IMR-90 (cell line): ENCODE measurements around the gene ZNF35. TPM values are rescaled to one million over a fixed set of nuclear protein-coding genes. Genes with fewer than 3 reads are reported as not detected.

Source experiments
- ATAC-seq: fragments of 200-7000 bp; cut with Tn5 transposase; 2 replicates; pipeline ENCODE4 v1.9.1; 2020; ENCODE audit warnings: low read depth, mild to moderate bottlenecking, moderate library complexity
- BruUV-seq: library from RNA; stranded (reverse); fragments of 400-500 nt; replicated peaks from 2 replicates; lab custom pipeline; 2021; lab: Mats Ljungman, UMichigan
- CTCF ChIA-PET: fragments of 300-600 bp; formaldehyde crosslinking; extraction: SDS; loops from one replicate; lab custom pipeline; 2021; ENCODE audit warnings: antibody characterized with exemption; lab: Yijun Ruan, JAX
- POLR2A ChIA-PET: fragments of 300-600 bp; sonication (Branson Sonifier 250); formaldehyde crosslinking; loops from one replicate; lab custom pipeline; 2022; ENCODE audit warnings: antibody characterized with exemption; ENCODE audit not compliant: unreplicated experiment; lab: Charles Lee
- DNase-seq: peaks from one replicate; pipeline ENCODE4 v3.0.0; 2013
- H2AFZ ChIP-seq: replicated peaks from 2 replicates; pipeline ENCODE3; 2013; ENCODE audit warnings: low read length, mild to moderate bottlenecking; ENCODE audit not compliant: poor library complexity
- H2AK5ac ChIP-seq: 2 replicates; pipeline ENCODE4 v1.6.1; 2013; ENCODE audit warnings: low read depth, low read length, inconsistent platforms
- H2AK9ac ChIP-seq: replicated peaks from 2 replicates; pipeline ENCODE3; 2013; ENCODE audit warnings: mild to moderate bottlenecking, low read depth, low read length, moderate library complexity; ENCODE audit not compliant: poor library complexity
- H2BK120ac ChIP-seq: 2 replicates; pipeline ENCODE4 v1.6.1; 2013; ENCODE audit warnings: low read depth, low read length, inconsistent platforms
- H2BK15ac ChIP-seq: 3 replicates; pipeline ENCODE4 v1.6.1; 2013; ENCODE audit warnings: low read depth, low read length, inconsistent platforms
- H2BK20ac ChIP-seq: 2 replicates; pipeline ENCODE4 v1.6.1; 2013; ENCODE audit warnings: low read depth, mild to moderate bottlenecking, inconsistent platforms, low read length, moderate library complexity
- H2BK5ac ChIP-seq: 2 replicates; pipeline ENCODE4 v1.6.1; 2013; ENCODE audit warnings: mild to moderate bottlenecking, low read depth, low read length, inconsistent platforms; ENCODE audit not compliant: poor library complexity, severe bottlenecking
- H3K14ac ChIP-seq: replicated peaks from 2 replicates; pipeline ENCODE4 v1.6.1; 2013; ENCODE audit warnings: low read depth, low read length, inconsistent platforms
- H3K18ac ChIP-seq: 2 replicates; pipeline ENCODE4 v1.6.1; 2013; ENCODE audit warnings: low read depth, low read length, control low read depth
- H3K23ac ChIP-seq: 2 replicates; pipeline ENCODE4 v1.6.1; 2013; ENCODE audit warnings: low read depth, low read length, inconsistent platforms
- H3K27ac ChIP-seq: 2 replicates; pipeline ENCODE4 v1.5.1; 2013; ENCODE audit warnings: mild to moderate bottlenecking, control low read depth, low read length; ENCODE audit not compliant: insufficient read depth
- H3K27me3 ChIP-seq: 2 replicates; pipeline ENCODE4 v1.6.1; 2013; ENCODE audit warnings: low read length; ENCODE audit not compliant: control insufficient read depth, insufficient read depth
- H3K36me3 ChIP-seq: 2 replicates; pipeline ENCODE4 v1.6.1; 2013; ENCODE audit warnings: low read length, mixed read lengths; ENCODE audit not compliant: control insufficient read depth, insufficient read depth
- H3K4ac ChIP-seq: 2 replicates; pipeline ENCODE4 v1.6.1; 2013; ENCODE audit warnings: low read depth, low read length, inconsistent platforms
- H3K4me1 ChIP-seq: 2 replicates; pipeline ENCODE4 v1.6.1; 2013; ENCODE audit warnings: low read length, mixed read lengths; ENCODE audit not compliant: control insufficient read depth, insufficient read depth
- H3K4me2 ChIP-seq: 2 replicates; pipeline ENCODE4 v1.6.1; 2013; ENCODE audit warnings: low read depth, mild to moderate bottlenecking, control low read depth, low read length, moderate library complexity
- H3K4me3 ChIP-seq: 2 replicates; pipeline ENCODE4 v1.5.1; 2013; ENCODE audit warnings: low read depth, mild to moderate bottlenecking, control low read depth, low read length, moderate library complexity; ENCODE audit not compliant: insufficient read depth
- H3K56ac ChIP-seq: 2 replicates; pipeline ENCODE4 v1.6.1; 2013; ENCODE audit warnings: low read length, inconsistent platforms; ENCODE audit not compliant: insufficient read depth; ENCODE audit errors: extremely low read depth
- H3K79me1 ChIP-seq, 2 experiments: 2 replicates each; pipeline ENCODE4 v1.6.1; 2013; ENCODE audit warnings: low read length in 2 of 2, inconsistent platforms in 1 of 2, low read depth in 1 of 2
- H3K9ac ChIP-seq: 2 replicates; pipeline ENCODE4 v1.6.1; 2013; ENCODE audit warnings: low read depth, low read length, control low read depth
- H3K9me1 ChIP-seq: 2 replicates; pipeline ENCODE4 v1.6.1; 2013; ENCODE audit warnings: low read length, inconsistent platforms; ENCODE audit not compliant: insufficient read depth
- H3K9me3 ChIP-seq: 2 replicates; pipeline ENCODE4 v1.6.1; 2013; ENCODE audit warnings: low read length; ENCODE audit not compliant: control insufficient read depth, insufficient read depth
- H4K20me1 ChIP-seq: 2 replicates; pipeline ENCODE4 v1.6.1; 2013; ENCODE audit warnings: low read length, inconsistent platforms; ENCODE audit not compliant: insufficient read depth
- H4K5ac ChIP-seq: 2 replicates; pipeline ENCODE4 v1.6.1; 2013; ENCODE audit warnings: mild to moderate bottlenecking, low read depth, low read length, control low read depth
- H4K8ac ChIP-seq, 2 experiments: 2 replicates each; pipeline ENCODE4 v1.6.1; 2013; ENCODE audit warnings: low read depth in 2 of 2, low read length in 2 of 2, control low read depth in 1 of 2, inconsistent platforms in 1 of 2
- H4K91ac ChIP-seq: 2 replicates; pipeline ENCODE4 v1.6.1; 2013; ENCODE audit warnings: low read depth, low read length, inconsistent platforms; ENCODE audit not compliant: insufficient read depth
- BHLHE40 ChIP-seq: fragments of 150-350 bp; IDR thresholded peaks from 2 replicates; pipeline ENCODE4 v1.6.1; 2016; ENCODE audit warnings: mild to moderate bottlenecking, low read depth, low read length
- CEBPB ChIP-seq: IDR thresholded peaks from 2 replicates; pipeline ENCODE4 v1.6.1; 2012; ENCODE audit warnings: low read depth, low read length, improper control_type of control experiment
- CHD1 ChIP-seq: IDR thresholded peaks from 2 replicates; pipeline ENCODE4 v1.6.1; 2012; ENCODE audit warnings: low read depth, low read length, improper control_type of control experiment
- ELK1 ChIP-seq: fragments of 150-350 bp; IDR thresholded peaks from 2 replicates; pipeline ENCODE4 v1.6.1; 2016; ENCODE audit warnings: low read depth, mild to moderate bottlenecking, low read length, moderate library complexity, borderline replicate concordance
- FOS ChIP-seq: fragments of 150-350 bp; IDR thresholded peaks from 2 replicates; pipeline ENCODE4 v1.6.1; 2016; ENCODE audit warnings: low read depth, low read length
- MAFK ChIP-seq: IDR thresholded peaks from 2 replicates; pipeline ENCODE4 v1.6.1; 2012; ENCODE audit warnings: low read depth, low read length, improper control_type of control experiment
- MAZ ChIP-seq: IDR thresholded peaks from 2 replicates; pipeline ENCODE4 v1.6.1; 2012; ENCODE audit warnings: low read depth, mild to moderate bottlenecking, low read length, improper control_type of control experiment, moderate library complexity, borderline replicate concordance
- MXI1 ChIP-seq: IDR thresholded peaks from 2 replicates; pipeline ENCODE4 v1.6.1; 2012; ENCODE audit warnings: low read depth, mild to moderate bottlenecking, low read length, moderate library complexity, borderline replicate concordance
- NFE2L2 ChIP-seq: fragments of 150-350 bp; IDR thresholded peaks from 2 replicates; pipeline ENCODE4 v1.6.1; 2016; ENCODE audit warnings: low read depth, mild to moderate bottlenecking, low read length
- POLR2A ChIP-seq: IDR thresholded peaks from 2 replicates; pipeline ENCODE4 v1.6.1; 2012; ENCODE audit warnings: mild to moderate bottlenecking, low read depth, low read length
- RAD21 ChIP-seq: IDR thresholded peaks from 2 replicates; pipeline ENCODE4 v1.6.1; 2012; ENCODE audit warnings: low read length, improper control_type of control experiment
- RCOR1 ChIP-seq: IDR thresholded peaks from 2 replicates; pipeline ENCODE4 v1.6.1; 2012; ENCODE audit warnings: mild to moderate bottlenecking, low read length, improper control_type of control experiment; ENCODE audit not compliant: insufficient replicate concordance
- RFX5 ChIP-seq: IDR thresholded peaks from 2 replicates; pipeline ENCODE4 v1.8.0; 2012; ENCODE audit warnings: low read depth, mild to moderate bottlenecking, low read length, moderate library complexity
- SMC3 ChIP-seq: fragments of 150-350 bp; IDR thresholded peaks from 2 replicates; pipeline ENCODE4 v1.6.1; 2016; ENCODE audit warnings: low read depth, mild to moderate bottlenecking, antibody characterized with exemption, low read length, moderate library complexity
- WGBS, 2 experiments: methylation state at CpG; one replicate each; pipeline versions ENCODE4 v1.1.5 to v1.1.7; 2013; ENCODE audit warnings: missing lambda C conversion rate in 2 of 2; ENCODE audit not compliant: insufficient read length in 1 of 2; ENCODE audit errors: extremely low coverage in 2 of 2; 5-methylcytosine and 5-hydroxymethylcytosine counted together
- dilution Hi-C: fragments of 300-500 bp; cut with HindIII; formaldehyde crosslinking; loops from one replicate; pipeline ENCODE4 v1.14.3; 2018; ENCODE audit warnings: low sequenced_read_pairs; ENCODE audit not compliant: unreplicated experiment
- in situ Hi-C: fragments of 300-500 bp; cut with MboI; formaldehyde crosslinking; loops from 3 replicates; pipeline ENCODE4 v1.14.3; 2019; ENCODE audit warnings: low sequenced_read_pairs, inconsistent platforms, mixed read lengths
- intact Hi-C: fragments of 100-400 bp; cut with micrococcal nuclease; formaldehyde crosslinking; loops from 2 replicates; pipeline ENCODE4 v1.10.0; 2022
- polyA plus RNA-seq, 3 experiments: library from polyadenylated mRNA; depleted of rRNA; stranded (reverse); fragments of >200 nt; gene quantifications; 2 replicates each; pipeline ENCODE4 v1.2.3, GENCODE V29; 2012; ENCODE audit warnings: low replicate concordance in 1 of 3
- total RNA-seq: library from RNA; depleted of rRNA; stranded (reverse); fragments of >200 nt; gene quantifications from 2 replicates; pipeline ENCODE4 v1.2.3, GENCODE V29; 2012
- TF ChIP-seq, protein P1 (sequence below): conservative IDR thresholded peaks from 2 replicates; pipeline ENCODE4 v1.5.1; 2012; ENCODE audit warnings: mild to moderate bottlenecking, low read depth, low read length, improper control_type of control experiment
- TF ChIP-seq, protein P2 (sequence below): fragments of 150-350 bp; IDR thresholded peaks from 2 replicates; pipeline ENCODE4 v1.6.1; 2017; ENCODE audit warnings: mild to moderate bottlenecking, antibody characterized with exemption, low read length, low read depth

The ZNF35 gene
- total and polyA plus RNA-seq, 2 of the 4 experiments (the other 2 are of a cell fraction): 3.8 to 19.5 TPM

DNA sequence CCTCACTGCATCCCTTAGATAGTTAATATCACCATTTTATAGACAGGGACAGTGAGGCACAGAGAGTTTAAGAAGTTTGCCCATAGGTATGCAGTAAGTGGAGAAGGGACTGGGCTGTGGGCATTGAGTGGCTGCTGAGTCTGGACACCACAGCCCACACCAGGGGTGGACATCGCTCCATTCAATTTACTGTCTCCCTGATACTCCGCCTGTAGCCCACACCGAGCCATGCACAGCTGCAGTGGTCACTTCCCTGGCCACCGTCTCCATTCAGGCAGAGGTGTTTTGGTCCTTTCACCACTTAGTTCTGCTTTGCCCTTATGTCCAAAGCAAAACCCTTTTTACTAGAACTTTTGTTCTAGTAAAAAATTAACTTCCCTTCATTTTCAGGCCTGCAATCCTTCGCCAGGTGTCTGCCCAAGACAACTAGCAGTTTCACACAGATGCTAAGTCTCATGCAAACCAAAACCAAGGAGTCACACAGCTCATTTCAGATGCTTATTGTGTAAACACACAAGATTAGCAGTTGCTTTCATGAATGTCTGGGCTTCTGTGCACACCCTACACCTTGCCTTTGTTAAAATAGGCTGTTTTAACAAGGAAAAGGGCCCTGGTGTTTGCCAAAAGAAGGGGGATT is 30.1 kb downstream of the ZNF35 start:
- Histone ChIP-seq H2AK9ac (no peak overlapping the region), H4K8ac (no peak overlapping the region), H2BK120ac (no peak overlapping the region), H2AFZ (no peak overlapping the region), H3K14ac (no peak overlapping the region), H3K9me3 (peaks cover 10% of the 10 kb centered on the region), H4K5ac (no peak overlapping the region), H3K56ac (no peak overlapping the region), H3K4me1 (no peaks in the 10 kb centered on the region), H3K18ac (no peak overlapping the region), H4K20me1 (no peaks in the 10 kb centered on the region), H3K36me3 (peaks cover 1% of the 10 kb centered on the region; the same call in 1 of the 2 replicates), H3K79me1 (no peaks in the 10 kb centered on the region; a peak in 1 of 4 replicates), H3K9me1 (no peaks in the 10 kb centered on the region), H3K9ac (no peak overlapping the region), H3K23ac (no peak overlapping the region), H2AK5ac (no peak overlapping the region), H2BK20ac (no peak overlapping the region), H3K4ac (no peak overlapping the region), H3K27me3 (no peaks in the 10 kb centered on the region), H3K4me3 (no peak overlapping the region), H4K91ac (no peak overlapping the region), H3K4me2 (no peak overlapping the region), H2BK5ac (no peak overlapping the region), H2BK15ac (no peak overlapping the region), H3K27ac (no peak overlapping the region)
- intact Hi-C loops: no loop called here
- dilution Hi-C loops: no loop called here
- in situ Hi-C loops: no loop called here
- BruUV-seq: no TSS peak
- WGBS, 2 experiments: 89% methylated on average over 3 of the region's 5 CpGs; no CpG with 5 or more reads in 1 of the 2 experiments
- no peak for ATAC-seq
- no peak for DNase-seq
- no peak for TF ChIP-seq CHD1
- no peak for TF ChIP-seq RCOR1
- no peak for TF ChIP-seq CEBPB
- no peak for TF ChIP-seq MAFK
- no peak for TF ChIP-seq ELK1
- TF ChIP-seq, protein P1, sequence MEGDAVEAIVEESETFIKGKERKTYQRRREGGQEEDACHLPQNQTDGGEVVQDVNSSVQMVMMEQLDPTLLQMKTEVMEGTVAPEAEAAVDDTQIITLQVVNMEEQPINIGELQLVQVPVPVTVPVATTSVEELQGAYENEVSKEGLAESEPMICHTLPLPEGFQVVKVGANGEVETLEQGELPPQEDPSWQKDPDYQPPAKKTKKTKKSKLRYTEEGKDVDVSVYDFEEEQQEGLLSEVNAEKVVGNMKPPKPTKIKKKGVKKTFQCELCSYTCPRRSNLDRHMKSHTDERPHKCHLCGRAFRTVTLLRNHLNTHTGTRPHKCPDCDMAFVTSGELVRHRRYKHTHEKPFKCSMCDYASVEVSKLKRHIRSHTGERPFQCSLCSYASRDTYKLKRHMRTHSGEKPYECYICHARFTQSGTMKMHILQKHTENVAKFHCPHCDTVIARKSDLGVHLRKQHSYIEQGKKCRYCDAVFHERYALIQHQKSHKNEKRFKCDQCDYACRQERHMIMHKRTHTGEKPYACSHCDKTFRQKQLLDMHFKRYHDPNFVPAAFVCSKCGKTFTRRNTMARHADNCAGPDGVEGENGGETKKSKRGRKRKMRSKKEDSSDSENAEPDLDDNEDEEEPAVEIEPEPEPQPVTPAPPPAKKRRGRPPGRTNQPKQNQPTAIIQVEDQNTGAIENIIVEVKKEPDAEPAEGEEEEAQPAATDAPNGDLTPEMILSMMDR: no peak
- TF ChIP-seq BHLHE40: no peak
- no peak for TF ChIP-seq POLR2A
- TF ChIP-seq, protein P2, sequence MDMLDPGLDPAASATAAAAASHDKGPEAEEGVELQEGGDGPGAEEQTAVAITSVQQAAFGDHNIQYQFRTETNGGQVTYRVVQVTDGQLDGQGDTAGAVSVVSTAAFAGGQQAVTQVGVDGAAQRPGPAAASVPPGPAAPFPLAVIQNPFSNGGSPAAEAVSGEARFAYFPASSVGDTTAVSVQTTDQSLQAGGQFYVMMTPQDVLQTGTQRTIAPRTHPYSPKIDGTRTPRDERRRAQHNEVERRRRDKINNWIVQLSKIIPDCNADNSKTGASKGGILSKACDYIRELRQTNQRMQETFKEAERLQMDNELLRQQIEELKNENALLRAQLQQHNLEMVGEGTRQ: no peak
- no peak for TF ChIP-seq RAD21
- TF ChIP-seq FOS: no peak
- TF ChIP-seq MXI1: no peak
- no peak for TF ChIP-seq MAZ
- TF ChIP-seq SMC3: no peak
- TF ChIP-seq RFX5: no peak
- no peak for TF ChIP-seq NFE2L2
- POLR2A ChIA-PET: no interaction called here
- CTCF ChIA-PET: no interaction called here
